ENCODE data around the gene KIF4A. TPM values are rescaled to one million over a fixed set of nuclear protein-coding genes. Genes with fewer than 3 reads are reported as not detected.
"Not testable (repeated sequence)": the region's sequence is repeated elsewhere in the genome, so short reads cannot be mapped to it uniquely, and the experiment has no call there.

The KIF4A gene
- total RNA-seq, 4 donors from 2014 or later = 1.3 to 4.4 (median 1.4) TPM; not detected in 1

GRCh38 chrX:70293621-70294020 lies 3.7 kb downstream of the KIF4A start:
- intact Hi-C loops (cut with DNase I; ENCODE audit: low total_unique reads) = no loop called here
- 77 to 93% methylated on average over 2 to 5 of the region's 5 CpGs for WGBS, 2 donors (ENCODE audit: low coverage in 1 of 2)
- H3K4me1 ChIP-seq = peaks cover 0 to 13% (median 0%) of the 10 kb centered on the region in 4 donors
- no peak for DNase-seq
- H3K27ac ChIP-seq = no peak overlapping the region
- H3K36me3 ChIP-seq = no peaks in the 10 kb centered on the region
- H3K27me3 ChIP-seq = no peaks in the 10 kb centered on the region
- no peaks in the 10 kb centered on the region for H3K9me3 ChIP-seq
- in situ Hi-C loops (cut with MboI; ENCODE audit: low pct_ligation_motif_present in 1 of 4, low pct_unique_long_range_greater_than_20kb in 1 of 4, low sequenced_read_pairs in 3 of 4) = loop anchor here in 1 of 4 donors (25.0 kb wide), 1 partner anchor 106 kb away; the partner anchor contains the start of gene DGAT2L6
- TF ChIP-seq POLR2AphosphoS5 (IDR thresholded peaks at IDR 0.05) (no peak), EP300 (IDR thresholded peaks at IDR 0.05; ENCODE audit: low read depth) (no peak), POLR2A (IDR thresholded peaks at IDR 0.05) (no peak), CTCF (IDR thresholded peaks at IDR 0.05) (no peak)
- H3K4me3 ChIP-seq = no peak overlapping the region

- in situ Hi-C loops (cut with MboI; ENCODE audit: low pct_ligation_motif_present in 1 of 4, low pct_unique_long_range_greater_than_20kb in 1 of 4, low sequenced_read_pairs in 3 of 4) = no loop called here
- DNase-seq = no peak
- Histone ChIP-seq H3K27me3 (no peaks in the 10 kb centered on the region), H3K27ac (no peak overlapping the region), H3K9me3 (no peaks in the 10 kb centered on the region), H3K36me3 (no peaks in the 10 kb centered on the region), H3K4me3 (no peak overlapping the region), H3K4me1 (no peaks in the 10 kb centered on the region)
- 38 to 67% methylated on average over 3 of the region's 3 CpGs for WGBS, 2 donors (ENCODE audit: low coverage in 1 of 2)
- TF ChIP-seq CTCF (IDR thresholded peaks at IDR 0.05) = no peak
- no peak for TF ChIP-seq EP300 (IDR thresholded peaks at IDR 0.05; ENCODE audit: low read depth)
- TF ChIP-seq POLR2A (IDR thresholded peaks at IDR 0.05) = no peak
- no peak for TF ChIP-seq POLR2AphosphoS5 (IDR thresholded peaks at IDR 0.05)
- intact Hi-C loops (cut with DNase I; ENCODE audit: low total_unique reads) = no loop called here
Observed at GRCh38 chrX:70301716-70302115, 11.8 kb downstream of the KIF4A start.

GRCh38 chrX:70313503-70313902 lies 23.6 kb downstream of the KIF4A start:
- H3K4me3 ChIP-seq = no peak overlapping the region
- in situ Hi-C loops (cut with MboI; ENCODE audit: low pct_ligation_motif_present in 1 of 4, low pct_unique_long_range_greater_than_20kb in 1 of 4, low sequenced_read_pairs in 3 of 4) = no loop called here
- no peaks in the 10 kb centered on the region for H3K9me3 ChIP-seq
- no peak overlapping the region for H3K27ac ChIP-seq
- WGBS, 2 donors (ENCODE audit: low coverage in 1 of 2) = 89% methylated on average over 1 of the region's 1 CpG; no CpG with 5 or more reads in 1 of the 2 donors
- intact Hi-C loops (cut with DNase I; ENCODE audit: low total_unique reads) = no loop called here
- H3K36me3 ChIP-seq = no peaks in the 10 kb centered on the region
- TF ChIP-seq CTCF (IDR thresholded peaks at IDR 0.05) (no peak), POLR2A (IDR thresholded peaks at IDR 0.05) (no peak), EP300 (IDR thresholded peaks at IDR 0.05; ENCODE audit: low read depth) (no peak), POLR2AphosphoS5 (IDR thresholded peaks at IDR 0.05) (no peak)
- H3K4me1 ChIP-seq = no peaks in the 10 kb centered on the region
- no peak for DNase-seq
- no peaks in the 10 kb centered on the region for H3K27me3 ChIP-seq

GRCh38 chrX:70322784-70323183 lies 32.9 kb downstream of the KIF4A start:
- intact Hi-C loops (cut with DNase I; ENCODE audit: low total_unique reads) = no loop called here
- WGBS, 2 donors (ENCODE audit: low coverage in 1 of 2) = 60 to 87% methylated on average over 1 to 4 of the region's 4 CpGs

GRCh38 chrX:70323628-70324027 lies 33.7 kb downstream of the KIF4A start:
- DNase-seq; H3K9me3 ChIP-seq; intact Hi-C loops (cut with DNase I; ENCODE audit: low total_unique reads); in situ Hi-C loops (cut with MboI; ENCODE audit: low pct_ligation_motif_present in 1 of 4, low pct_unique_long_range_greater_than_20kb in 1 of 4, low sequenced_read_pairs in 3 of 4); H3K27ac ChIP-seq; H3K27me3 ChIP-seq; H3K4me1 ChIP-seq; H3K4me3 ChIP-seq; H3K36me3 ChIP-seq: not testable (repeated sequence)
- WGBS, 2 donors (ENCODE audit: low coverage in 1 of 2) = 93% methylated on average over 6 of the region's 6 CpGs; no CpG with 5 or more reads in 1 of the 2 donors

More at GRCh38 chrX:70322784-70323183, 32.9 kb downstream of the KIF4A start:
- no peak for DNase-seq
- in situ Hi-C loops (cut with MboI; ENCODE audit: low pct_ligation_motif_present in 1 of 4, low pct_unique_long_range_greater_than_20kb in 1 of 4, low sequenced_read_pairs in 3 of 4) = no loop called here
- Histone ChIP-seq H3K36me3 (no peaks in the 10 kb centered on the region), H3K4me1 (no peaks in the 10 kb centered on the region), H3K27ac (no peak overlapping the region), H3K4me3 (no peak overlapping the region), H3K27me3 (no peaks in the 10 kb centered on the region), H3K9me3 (no peaks in the 10 kb centered on the region)
- TF ChIP-seq CTCF (IDR thresholded peaks at IDR 0.05) (no peak), POLR2AphosphoS5 (IDR thresholded peaks at IDR 0.05) (no peak), EP300 (IDR thresholded peaks at IDR 0.05; ENCODE audit: low read depth) (no peak), POLR2A (IDR thresholded peaks at IDR 0.05) (no peak)
